Neural cell (in vitro differentiated cells): ENCODE measurements around the gene SLC25A39.

Experiments
- EP300 ChIP-seq: fragments of 450-650 bp; conservative IDR thresholded peaks from 2 replicates; pipeline ENCODE4 v1.6.1; 2014; ENCODE audit warnings: antibody characterized with exemption, mild to moderate bottlenecking, moderate library complexity; ENCODE audit not compliant: poor library complexity, severe bottlenecking
- EZH2 ChIP-seq: fragments of 200-600, 300-800 bp; shearing (Covaris generic), sonication (generic); IDR thresholded peaks from 2 replicates; pipeline ENCODE4 v1.6.1; 2014; ENCODE audit warnings: antibody characterized with exemption, low read length, borderline replicate concordance, mild to moderate bottlenecking; ENCODE audit not compliant: insufficient read depth, poor library complexity, severe bottlenecking
- POLR2AphosphoS5 ChIP-seq: IDR thresholded peaks from 2 replicates; pipeline ENCODE4 v1.6.1; 2012
- RAD21 ChIP-seq: fragments of 450-650 bp; conservative IDR thresholded peaks from 2 replicates; pipeline ENCODE4 v1.6.1; 2014; ENCODE audit warnings: antibody characterized with exemption, mild to moderate bottlenecking, moderate library complexity
- SMC3 ChIP-seq: fragments of 450-650 bp; conservative IDR thresholded peaks from 2 replicates; pipeline ENCODE4 v1.6.1; 2014; ENCODE audit warnings: antibody characterized with exemption, mild to moderate bottlenecking, moderate library complexity; ENCODE audit not compliant: poor library complexity
- TAF1 ChIP-seq: IDR thresholded peaks from 2 replicates; pipeline ENCODE4 v1.6.1; 2012; ENCODE audit warnings: low read depth
- TF ChIP-seq, protein P1 (sequence below): fragments of 450-650 bp; IDR thresholded peaks from 2 replicates; pipeline ENCODE4 v1.5.1; 2014; ENCODE audit warnings: antibody characterized with exemption, mild to moderate bottlenecking, moderate library complexity; ENCODE audit not compliant: poor library complexity, severe bottlenecking

GRCh38 chr17:44323359-44324091 lies 1.1 kb downstream of the SLC25A39 start:
- TF ChIP-seq EP300 (no peak), RAD21 (no peak), POLR2AphosphoS5 (no peak), EZH2 (no peak), TAF1 (no peak), SMC3 (no peak)
- TF ChIP-seq, protein P1, sequence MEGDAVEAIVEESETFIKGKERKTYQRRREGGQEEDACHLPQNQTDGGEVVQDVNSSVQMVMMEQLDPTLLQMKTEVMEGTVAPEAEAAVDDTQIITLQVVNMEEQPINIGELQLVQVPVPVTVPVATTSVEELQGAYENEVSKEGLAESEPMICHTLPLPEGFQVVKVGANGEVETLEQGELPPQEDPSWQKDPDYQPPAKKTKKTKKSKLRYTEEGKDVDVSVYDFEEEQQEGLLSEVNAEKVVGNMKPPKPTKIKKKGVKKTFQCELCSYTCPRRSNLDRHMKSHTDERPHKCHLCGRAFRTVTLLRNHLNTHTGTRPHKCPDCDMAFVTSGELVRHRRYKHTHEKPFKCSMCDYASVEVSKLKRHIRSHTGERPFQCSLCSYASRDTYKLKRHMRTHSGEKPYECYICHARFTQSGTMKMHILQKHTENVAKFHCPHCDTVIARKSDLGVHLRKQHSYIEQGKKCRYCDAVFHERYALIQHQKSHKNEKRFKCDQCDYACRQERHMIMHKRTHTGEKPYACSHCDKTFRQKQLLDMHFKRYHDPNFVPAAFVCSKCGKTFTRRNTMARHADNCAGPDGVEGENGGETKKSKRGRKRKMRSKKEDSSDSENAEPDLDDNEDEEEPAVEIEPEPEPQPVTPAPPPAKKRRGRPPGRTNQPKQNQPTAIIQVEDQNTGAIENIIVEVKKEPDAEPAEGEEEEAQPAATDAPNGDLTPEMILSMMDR: no peak
